SK-N-SH (cell line): ENCODE data around the gene MYORG. TPM values are rescaled to one million over a fixed set of nuclear protein-coding genes. Genes with fewer than 3 reads are reported as not detected.
"Not testable (repeated sequence)": the region's sequence is repeated elsewhere in the genome, so short reads cannot be mapped to it uniquely, and the experiment has no call there.

Experiments used
- CTCF ChIA-PET: fragments of 300-600, 350-600 bp; formaldehyde crosslinking; extraction: SDS; loops from one replicate; lab custom pipeline; 2021; lab: Yijun Ruan, JAX
- POLR2A ChIA-PET: fragments of 350-600 bp; sonication (Branson Sonifier 250); formaldehyde crosslinking; extraction: SDS; loops from one replicate; lab custom pipeline; 2020; ENCODE audit warnings: antibody characterized with exemption, inconsistent platforms; lab: Yijun Ruan, JAX
- DNase-seq: peaks from one replicate; pipeline ENCODE4 v3.0.0; 2012
- H2AFZ ChIP-seq: fragments of 200-600 bp; sonication (generic); 2 replicates; pipeline ENCODE4 v1.8.1; 2016; ENCODE audit warnings: antibody characterized with exemption, mild to moderate bottlenecking, low read depth
- H3F3A ChIP-seq: fragments of 200-600 bp; sonication (generic); replicated peaks from 2 replicates; pipeline ENCODE3; 2016; ENCODE audit warnings: antibody characterized with exemption, mild to moderate bottlenecking; ENCODE audit not compliant: insufficient read depth
- H3K27ac ChIP-seq, 2 experiments: fragments of 200-500 bp in 1 of 2; fragments of 200-600 bp in 1 of 2; sonication (Bioruptor generic) in 1 of 2; sonication (generic), shearing (Covaris generic) in 1 of 2; 2 replicates each; pipeline versions ENCODE4 v1.5.1 to v1.6.1; 2014 to 2016; ENCODE audit warnings: low read depth in 2 of 2, inconsistent platforms in 1 of 2, low read length in 1 of 2, mild to moderate bottlenecking in 1 of 2, mixed read lengths in 1 of 2
- H3K27me3 ChIP-seq: fragments of 200-600 bp; sonication (generic), shearing (Covaris generic); 2 replicates; pipeline ENCODE4 v1.6.1; 2016; ENCODE audit warnings: mixed run types; ENCODE audit not compliant: insufficient read depth
- H3K36me3 ChIP-seq, 2 experiments: fragments of 200-500 bp in 1 of 2; fragments of 200-600 bp in 1 of 2; sonication (Bioruptor generic) in 1 of 2; sonication (generic) in 1 of 2; replicated peaks in 1 of 2; 2 replicates each; pipeline versions ENCODE3 to v1.5.1; 2014 to 2016; ENCODE audit warnings: low read length in 1 of 2, mild to moderate bottlenecking in 1 of 2; ENCODE audit not compliant: insufficient read depth in 2 of 2, control insufficient read depth in 1 of 2
- H3K4me1 ChIP-seq, 2 experiments: fragments of 200-500 bp in 1 of 2; fragments of 200-600 bp in 1 of 2; sonication (Bioruptor generic) in 1 of 2; sonication (generic), shearing (Covaris generic) in 1 of 2; 2 replicates each; pipeline versions ENCODE4 v1.5.1 to v1.6.1; 2014 to 2016; ENCODE audit warnings: low read depth in 1 of 2, low read length in 1 of 2, mixed run types in 1 of 2; ENCODE audit not compliant: insufficient read depth in 2 of 2, control insufficient read depth in 1 of 2
- H3K4me2 ChIP-seq: fragments of 200-600 bp; sonication (generic), shearing (Covaris generic); 2 replicates; pipeline ENCODE4 v1.6.1; 2017; ENCODE audit warnings: mixed run types
- H3K4me3 ChIP-seq, 2 experiments: fragments of 200-500 bp in 1 of 2; fragments of 200-600 bp in 1 of 2; sonication (Bioruptor generic) in 1 of 2; sonication (generic), shearing (Covaris generic) in 1 of 2; 2 replicates each; pipeline versions ENCODE4 v1.5.1 to v1.8.1; 2014 to 2016; ENCODE audit warnings: low read depth in 2 of 2, inconsistent platforms in 1 of 2, low read length in 1 of 2, mild to moderate bottlenecking in 1 of 2, mixed read lengths in 1 of 2, moderate library complexity in 1 of 2
- H3K79me2 ChIP-seq: fragments of 200-600 bp; sonication (generic); 2 replicates; pipeline ENCODE4 v1.8.1; 2017; ENCODE audit warnings: mild to moderate bottlenecking; ENCODE audit not compliant: insufficient read depth
- H3K9ac ChIP-seq: fragments of 200-600 bp; sonication (generic); 2 replicates; pipeline ENCODE4 v1.6.1; 2017; ENCODE audit warnings: mixed run types
- H3K9me2 ChIP-seq: fragments of 200-600 bp; sonication (generic); 2 replicates; pipeline ENCODE4 v1.6.1; 2017; ENCODE audit warnings: mixed run types
- H3K9me3 ChIP-seq: fragments of 200-600 bp; sonication (generic); 2 replicates; pipeline ENCODE4 v1.6.1; 2017; ENCODE audit warnings: mixed run types, mild to moderate bottlenecking, moderate library complexity
- H4K20me1 ChIP-seq: fragments of 200-600 bp; sonication (generic); 2 replicates; pipeline ENCODE4 v1.6.1; 2017; ENCODE audit warnings: mild to moderate bottlenecking, mixed run types; ENCODE audit not compliant: insufficient read depth
- FOXJ3 ChIP-seq: sonication (generic); formaldehyde crosslinking; IDR thresholded peaks from 2 replicates; pipeline ENCODE4 v1.5.1; 2020; ENCODE audit warnings: mild to moderate bottlenecking, missing genetic modification reagents
- MEF2A ChIP-seq: IDR thresholded peaks from 2 replicates; pipeline ENCODE4 v1.4.0; 2012; ENCODE audit warnings: low read depth, borderline replicate concordance
- NFIC ChIP-seq: IDR thresholded peaks from 2 replicates; pipeline ENCODE4 v1.4.0; 2012; ENCODE audit warnings: borderline replicate concordance
- PBX3 ChIP-seq: IDR thresholded peaks from 2 replicates; pipeline ENCODE4; 2012
- POLR2AphosphoS5 ChIP-seq: IDR thresholded peaks from 2 replicates; pipeline ENCODE4 v1.6.1; 2012; ENCODE audit warnings: low read depth, low read length
- SMC3 ChIP-seq: IDR thresholded peaks from 2 replicates; pipeline ENCODE4 v1.6.1; 2012; ENCODE audit warnings: low read depth, low read length, improper control_type of control experiment
- YY1 ChIP-seq: IDR thresholded peaks from 2 replicates; pipeline ENCODE4 v1.4.0; 2012; ENCODE audit warnings: low read depth, mild to moderate bottlenecking
- WGBS: methylation state at CpG from one replicate; pipeline ENCODE4 v1.1.6; 2017; ENCODE audit warnings: low lambda C conversion rate; 5-methylcytosine and 5-hydroxymethylcytosine counted together
- polyA plus RNA-seq, 3 experiments: library from polyadenylated mRNA; depleted of rRNA; stranded (reverse); fragments of >200 nt; gene quantifications; 2 replicates each; pipeline ENCODE4 v1.2.3, GENCODE V29; 2012
- TF ChIP-seq, protein P1 (sequence below): IDR thresholded peaks from 2 replicates; pipeline ENCODE4 v1.4.0; 2012; ENCODE audit warnings: low read depth, borderline replicate concordance

Gene MYORG
- polyA plus RNA-seq, 1 of the 3 experiments (the other 2 are of a cell fraction) = 1.1 TPM

DNA sequence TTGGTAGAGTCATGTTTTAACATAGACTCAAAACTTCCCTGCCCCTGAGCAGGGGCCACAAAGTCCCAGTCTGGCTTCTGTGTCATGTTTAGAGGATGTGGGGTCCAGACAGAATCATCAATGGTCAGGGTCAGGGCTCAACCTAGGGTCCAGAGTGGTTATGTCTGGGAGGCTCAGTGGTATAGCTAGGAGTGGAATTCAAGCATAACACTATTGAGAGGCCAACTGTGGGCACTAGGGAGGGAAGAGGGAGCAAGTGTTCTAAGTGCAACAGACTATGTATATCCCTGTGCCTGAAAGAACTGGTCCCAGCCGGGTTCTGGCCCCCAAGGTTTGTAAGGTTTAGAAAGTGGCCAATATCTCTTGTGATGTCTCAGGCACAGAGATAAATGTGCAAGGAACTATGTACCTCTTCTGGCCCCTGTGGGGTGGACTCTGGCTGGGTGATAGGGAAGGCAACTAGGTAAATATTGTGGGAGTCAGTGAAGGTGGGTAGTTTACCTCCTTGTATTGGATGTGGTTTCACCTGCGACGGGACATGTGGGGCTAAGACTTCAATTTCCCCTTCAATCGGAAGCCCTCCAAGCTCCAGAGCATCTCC lies 14.0 kb downstream of the MYORG start:
- ChIA-PET CTCF (interaction anchor here (0.8 kb wide), 1 partner anchor 31 kb away, joined by 3 read pairs; no protein-coding TSS in a partner anchor), POLR2A (no interaction called here)
- H3F3A ChIP-seq = no peaks in the 10 kb centered on the region
- H3K27ac ChIP-seq = no peak overlapping the region
- H3K9ac ChIP-seq = no peak overlapping the region
- 85% methylated on average over 4 of the region's 4 CpGs for WGBS
- no peak overlapping the region for H3K4me2 ChIP-seq
- H3K27me3 ChIP-seq = no peaks in the 10 kb centered on the region
- no peaks in the 10 kb centered on the region for H3K36me3 ChIP-seq
- H3K9me3 ChIP-seq = no peaks in the 10 kb centered on the region
- no peak for DNase-seq
- H3K4me3 ChIP-seq = no peak overlapping the region
- H3K79me2 ChIP-seq = no peaks in the 10 kb centered on the region
- H3K9me2 ChIP-seq = no peaks in the 10 kb centered on the region
- H2AFZ ChIP-seq = no peak overlapping the region
- H3K4me1 ChIP-seq = peaks cover 0 to 4% of the 10 kb centered on the region in 2 experiments; a peak in 2 of 4 replicates
- TF ChIP-seq NFIC (no peak), YY1 (no peak), SMC3 (no peak), FOXJ3 (no peak), PBX3 (no peak), POLR2AphosphoS5 (no peak), MEF2A (no peak)
- TF ChIP-seq, protein P1, sequence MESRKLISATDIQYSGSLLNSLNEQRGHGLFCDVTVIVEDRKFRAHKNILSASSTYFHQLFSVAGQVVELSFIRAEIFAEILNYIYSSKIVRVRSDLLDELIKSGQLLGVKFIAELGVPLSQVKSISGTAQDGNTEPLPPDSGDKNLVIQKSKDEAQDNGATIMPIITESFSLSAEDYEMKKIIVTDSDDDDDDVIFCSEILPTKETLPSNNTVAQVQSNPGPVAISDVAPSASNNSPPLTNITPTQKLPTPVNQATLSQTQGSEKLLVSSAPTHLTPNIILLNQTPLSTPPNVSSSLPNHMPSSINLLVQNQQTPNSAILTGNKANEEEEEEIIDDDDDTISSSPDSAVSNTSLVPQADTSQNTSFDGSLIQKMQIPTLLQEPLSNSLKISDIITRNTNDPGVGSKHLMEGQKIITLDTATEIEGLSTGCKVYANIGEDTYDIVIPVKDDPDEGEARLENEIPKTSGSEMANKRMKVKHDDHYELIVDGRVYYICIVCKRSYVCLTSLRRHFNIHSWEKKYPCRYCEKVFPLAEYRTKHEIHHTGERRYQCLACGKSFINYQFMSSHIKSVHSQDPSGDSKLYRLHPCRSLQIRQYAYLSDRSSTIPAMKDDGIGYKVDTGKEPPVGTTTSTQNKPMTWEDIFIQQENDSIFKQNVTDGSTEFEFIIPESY = no peak
- no peaks in the 10 kb centered on the region for H4K20me1 ChIP-seq

DNA sequence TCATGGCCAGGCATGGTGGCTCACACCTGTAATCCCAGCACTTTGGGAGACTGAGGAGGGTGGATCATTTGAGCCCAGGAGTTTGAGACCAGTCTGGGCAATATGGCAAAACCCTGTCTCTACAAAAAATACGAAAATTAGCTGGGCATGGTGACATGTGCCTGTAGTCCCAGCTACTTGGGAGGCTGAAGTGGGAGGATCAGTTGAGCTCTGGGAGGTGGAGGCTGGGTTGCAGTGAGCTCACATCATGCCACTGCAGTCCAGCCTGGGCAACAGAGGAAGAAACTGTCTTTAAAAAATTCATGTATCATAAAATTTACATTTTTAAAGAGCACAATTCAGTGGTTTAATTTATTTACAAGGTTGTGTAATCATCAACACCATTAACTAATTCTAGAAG lies 23.7 kb downstream of the MYORG start:
- H2AFZ ChIP-seq, H3K36me3 ChIP-seq, H3K4me2 ChIP-seq, H3K9me2 ChIP-seq, H3F3A ChIP-seq, H3K4me3 ChIP-seq, H3K27me3 ChIP-seq, H3K4me1 ChIP-seq, H3K27ac ChIP-seq, H3K9ac ChIP-seq, H3K9me3 ChIP-seq, H4K20me1 ChIP-seq, POLR2A ChIA-PET, H3K79me2 ChIP-seq, DNase-seq: not testable (repeated sequence)
- 73% methylated on average over 1 of the region's 1 CpG for WGBS
- CTCF ChIA-PET = interaction anchor here (0.8 to 1.2 kb wide), 2 partner anchors 22 to 148 kb away, joined by 3 read pairs; no protein-coding TSS in a partner anchor

DNA sequence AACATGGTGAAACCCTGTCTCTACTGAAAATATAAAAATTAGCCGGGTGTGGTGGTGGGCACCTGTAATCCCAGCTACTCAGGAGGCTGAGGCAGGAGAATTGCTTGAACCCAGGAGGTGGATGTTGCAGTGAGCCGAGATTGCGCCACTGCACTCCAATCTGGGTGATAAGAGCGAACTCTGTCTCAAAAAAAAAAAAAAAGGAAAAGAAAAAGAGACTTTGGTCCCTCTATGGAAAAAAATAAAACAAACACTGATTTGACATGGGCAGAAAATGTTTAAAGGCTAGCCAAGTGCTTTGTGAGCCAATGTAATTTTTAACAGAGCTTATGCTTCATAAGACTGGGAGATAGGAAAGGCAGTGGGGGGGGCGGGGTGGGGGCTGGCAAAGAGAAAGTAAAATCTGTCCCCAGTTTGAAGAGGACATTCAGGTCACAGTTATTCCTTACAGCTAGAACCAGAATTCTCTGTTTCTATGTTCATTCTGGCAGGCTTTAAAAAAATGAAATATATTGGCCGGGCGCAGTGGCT lies 24.5 kb downstream of the MYORG start:
- H3K36me3 ChIP-seq, H3K9me2 ChIP-seq, H3K4me2 ChIP-seq, H3K9me3 ChIP-seq, DNase-seq, H3K79me2 ChIP-seq, H3K27ac ChIP-seq, H4K20me1 ChIP-seq, H3K9ac ChIP-seq, H3K4me3 ChIP-seq, H3K27me3 ChIP-seq, H3K4me1 ChIP-seq, H2AFZ ChIP-seq, POLR2A ChIA-PET, H3F3A ChIP-seq: not testable (repeated sequence)
- 87% methylated on average over 7 of the region's 7 CpGs for WGBS
- CTCF ChIA-PET = interaction anchor here (0.8 kb wide), 1 partner anchor 22 kb away, joined by 3 read pairs; no protein-coding TSS in a partner anchor
